ENCODE data around the gene EHD1. TPM values are rescaled to one million over a fixed set of nuclear protein-coding genes. Genes with fewer than 3 reads are reported as not detected.

Gene EHD1
- total and polyA plus RNA-seq, 5 experiments from 2014 or later = 137 to 226 (median 164) TPM

DNA sequence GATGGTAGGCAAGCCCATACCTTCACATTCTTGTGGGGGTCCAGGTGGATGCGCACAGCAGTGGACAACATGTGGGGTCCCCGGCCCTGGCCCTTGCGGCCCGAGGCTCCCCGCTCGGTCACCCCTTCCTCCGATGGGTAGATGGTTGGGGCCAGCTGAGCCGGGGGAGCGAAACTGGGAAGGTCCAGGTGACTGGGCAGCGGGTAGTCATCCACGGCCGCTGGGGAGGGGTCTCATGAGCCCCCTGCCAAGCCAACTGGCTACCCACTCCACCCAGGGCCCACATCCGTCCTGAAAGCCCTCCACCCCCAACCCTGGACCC, 27.9 kb upstream of the EHD1 start:
- Mint-ChIP-seq H3K27me3 (no peaks in the 10 kb centered on the region), H3K4me3 (no peak overlapping the region), H3K27ac (no peak overlapping the region), H3K4me1 (peaks cover 3 to 7% (median 6%) of the 10 kb centered on the region in 4 donors), H3K36me3 (peaks cover 0 to 53% (median 2%) of the 10 kb centered on the region in 3 donors), H3K9me3 (no peaks in the 10 kb centered on the region)
- ATAC-seq (no peak), DNase-seq (no peak)
- POLR2A ChIA-PET = no interaction called here

DNA sequence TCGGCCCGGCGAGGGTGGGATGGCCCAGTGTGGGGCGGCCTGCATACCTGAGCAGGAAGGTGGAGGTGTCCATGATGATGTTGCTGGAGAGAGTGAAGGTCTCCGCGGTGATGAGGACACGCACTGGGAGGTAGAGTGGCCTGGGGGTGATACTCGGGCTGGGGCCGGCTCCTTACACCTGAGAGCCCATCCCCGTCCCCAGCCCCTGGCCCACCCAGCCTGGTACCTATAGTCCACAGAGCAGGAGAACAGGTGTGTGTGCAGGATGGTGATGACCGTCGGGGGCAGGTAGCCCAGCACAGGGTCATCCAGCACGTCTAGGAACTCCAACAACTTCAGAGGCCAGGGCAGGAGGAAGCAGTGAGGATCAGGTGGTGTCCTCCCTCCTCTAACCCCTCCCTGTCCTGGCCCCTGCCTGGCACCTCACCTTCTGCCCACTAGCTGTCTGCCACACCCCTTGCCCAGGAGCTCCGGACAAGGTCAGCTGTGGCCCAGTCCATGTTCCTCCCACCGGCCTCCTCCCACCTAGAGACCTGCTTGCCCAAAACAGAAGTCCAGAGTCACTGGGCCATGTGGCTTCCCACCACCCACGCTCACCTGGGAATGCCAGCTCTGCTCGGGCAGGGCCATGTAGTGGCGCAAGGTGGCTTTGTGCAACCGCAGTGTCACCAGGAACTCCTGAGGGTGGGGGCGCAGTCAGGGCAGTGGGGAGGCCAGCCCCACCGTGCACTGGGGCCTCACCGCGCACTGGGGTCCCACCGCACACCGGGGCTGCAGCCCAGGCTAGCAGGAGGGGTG, 27.3 kb upstream of the EHD1 start:
- POLR2A ChIA-PET = no interaction called here
- H3K4me3 Mint-ChIP-seq = no peak overlapping the region
- no peaks in the 10 kb centered on the region for H3K27me3 Mint-ChIP-seq
- peaks cover 4 to 8% (median 6%) of the 10 kb centered on the region in 4 donors for H3K4me1 Mint-ChIP-seq
- no peak overlapping the region for H3K27ac Mint-ChIP-seq
- ATAC-seq = no peak
- H3K9me3 Mint-ChIP-seq = no peaks in the 10 kb centered on the region
- H3K36me3 Mint-ChIP-seq = peaks cover 0 to 50% (median 2%) of the 10 kb centered on the region in 3 donors
- DNase-seq = no peak

DNA sequence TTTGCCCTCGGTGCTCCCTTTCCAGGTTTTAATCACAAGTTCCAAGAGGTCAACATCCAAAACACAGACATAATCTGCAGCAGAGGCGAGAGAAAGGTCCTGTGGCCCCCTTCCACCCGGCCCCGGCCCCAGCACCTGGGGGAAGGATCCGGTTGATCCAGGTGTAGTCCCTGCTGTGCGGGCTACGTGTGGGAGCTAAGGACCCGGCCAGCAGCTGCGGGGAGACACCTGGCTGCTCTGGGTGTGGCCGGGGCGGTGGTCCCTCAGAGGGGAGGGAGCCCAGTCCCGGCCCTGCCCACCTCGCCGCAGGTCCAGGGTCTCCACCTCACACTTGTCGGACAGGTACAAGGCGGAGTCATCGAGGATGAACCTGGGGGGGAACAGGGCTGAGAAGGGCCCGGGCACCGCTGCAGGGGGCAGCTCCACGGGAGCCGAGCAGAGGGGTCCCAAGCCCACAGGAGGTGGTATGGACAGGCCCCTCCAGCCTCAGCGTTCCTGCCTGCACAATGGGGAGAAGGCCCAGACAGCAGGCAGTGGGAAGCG, 24.9 kb upstream of the EHD1 start:
- ATAC-seq (no peak), DNase-seq (no peak)
- Mint-ChIP-seq H3K27me3 (no peaks in the 10 kb centered on the region), H3K27ac (no peak overlapping the region), H3K4me1 (peaks cover 9 to 19% (median 11%) of the 10 kb centered on the region in 4 donors), H3K9me3 (no peaks in the 10 kb centered on the region), H3K4me3 (no peak overlapping the region), H3K36me3 (peaks cover 0 to 55% (median 8%) of the 10 kb centered on the region in 3 donors)
- POLR2A ChIA-PET = no interaction called here

DNA sequence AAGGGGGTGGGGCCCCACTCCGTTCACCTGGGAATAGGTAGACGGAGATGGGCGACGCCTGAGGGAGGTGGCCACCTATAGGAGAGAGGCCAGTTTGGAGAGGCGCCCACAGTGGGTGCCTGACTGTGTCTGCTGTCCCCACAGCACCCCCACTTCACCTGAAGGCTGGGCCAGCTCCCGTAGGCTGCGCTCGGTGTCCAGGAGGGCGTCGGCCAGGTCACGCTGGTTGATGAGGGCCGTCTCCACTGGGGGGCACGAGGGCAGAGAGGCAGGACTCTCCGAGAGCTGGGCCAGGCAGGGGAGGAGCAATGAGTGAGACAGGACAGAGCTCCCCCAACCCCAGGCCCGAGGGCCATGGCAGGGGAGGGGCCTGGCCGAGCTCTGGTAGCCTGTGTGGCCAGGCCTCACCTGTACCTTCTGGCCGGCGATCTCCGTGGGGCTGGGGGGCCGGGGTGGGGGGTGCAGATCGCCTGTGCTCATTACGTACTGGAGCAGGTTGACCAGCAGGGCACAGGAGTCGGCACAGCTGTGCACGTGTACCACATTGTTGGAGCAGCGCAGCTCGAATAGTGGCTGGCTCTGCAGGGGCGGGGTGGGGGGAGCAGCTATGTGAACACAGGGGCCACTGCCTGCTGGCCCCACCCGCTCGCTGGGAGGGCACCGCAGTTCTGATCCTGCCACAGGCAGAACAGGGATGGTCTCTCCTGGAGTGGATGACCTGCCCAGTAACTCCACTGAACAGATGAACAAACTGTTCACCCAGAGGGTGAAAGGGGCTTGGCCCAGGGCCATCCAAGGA, 23.9 kb upstream of the EHD1 start:
- H3K27me3 Mint-ChIP-seq = no peaks in the 10 kb centered on the region
- DNase-seq (no peak), ATAC-seq (no peak)
- POLR2A ChIA-PET = interaction anchor here (0.9 to 1.2 kb wide), 3 partner anchors 10 to 22 kb away, joined by 3 to 5 read pairs (median 4); no protein-coding TSS in a partner anchor
- peaks cover 9 to 19% (median 11%) of the 10 kb centered on the region in 4 donors for H3K4me1 Mint-ChIP-seq
- H3K27ac Mint-ChIP-seq = peak overlapping the region in 3 of 10 donors; percentile 81 to 91 (median 87)
- no peaks in the 10 kb centered on the region for H3K9me3 Mint-ChIP-seq
- H3K4me3 Mint-ChIP-seq = no peak overlapping the region
- H3K36me3 Mint-ChIP-seq = peaks cover 0 to 54% (median 6%) of the 10 kb centered on the region in 3 donors

DNA sequence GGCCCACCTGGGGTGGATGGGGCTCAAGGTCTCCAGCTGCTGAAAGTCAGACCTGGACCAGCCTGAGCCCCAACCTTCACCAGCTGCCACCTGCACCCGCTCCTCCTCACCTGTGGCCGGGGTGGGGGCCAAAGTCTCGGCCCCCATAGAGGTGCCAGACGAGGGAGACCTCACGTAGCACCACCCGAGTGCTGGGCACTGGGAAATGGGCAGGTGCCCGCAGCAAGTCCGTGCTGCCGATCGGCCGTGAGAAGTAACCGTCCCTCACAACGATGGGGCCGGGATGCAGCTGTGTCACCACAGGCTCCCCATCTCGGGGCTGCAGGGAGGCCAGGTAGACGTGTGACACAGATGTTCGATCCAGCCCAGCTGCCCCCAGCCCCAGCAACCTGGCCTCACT, 22.4 kb upstream of the EHD1 start:
- no peaks in the 10 kb centered on the region for H3K9me3 Mint-ChIP-seq
- H3K36me3 Mint-ChIP-seq = peaks cover 0 to 63% (median 6%) of the 10 kb centered on the region in 3 donors
- ATAC-seq (peak in 1 of 2 donors; percentile 4), DNase-seq (no peak)
- H3K27me3 Mint-ChIP-seq = no peaks in the 10 kb centered on the region
- H3K4me3 Mint-ChIP-seq = no peak overlapping the region
- POLR2A ChIA-PET = interaction anchor here (45.7 kb wide), 1 partner anchor 44 kb away, joined by 2449 read pairs; the partner anchor contains the start of gene CDC42BPG
- peak overlapping the region in 2 of 10 donors; percentile 25 to 53 for H3K27ac Mint-ChIP-seq
- H3K4me1 Mint-ChIP-seq = peaks cover 9 to 19% (median 11%) of the 10 kb centered on the region in 4 donors

DNA sequence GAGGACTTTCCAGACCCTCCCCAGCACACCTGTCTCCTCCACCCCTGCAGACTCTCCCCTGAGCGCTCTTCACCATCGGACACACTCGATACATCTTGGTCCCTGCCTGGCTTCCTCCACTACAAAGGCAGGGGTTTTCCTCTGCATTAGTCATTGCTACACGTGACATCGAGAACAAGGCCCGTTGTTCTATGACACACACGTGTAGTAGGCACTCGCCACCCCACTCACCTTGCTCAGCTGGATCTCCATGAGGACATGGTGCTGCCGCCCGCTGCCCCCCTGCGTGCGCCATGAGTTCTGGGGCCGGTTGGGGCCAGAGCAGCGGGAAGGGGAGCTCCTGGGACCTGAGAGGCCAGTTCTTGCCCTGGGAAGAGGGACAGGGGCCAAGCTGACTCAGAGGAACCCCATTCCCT, 21.9 kb upstream of the EHD1 start:
- Mint-ChIP-seq H3K36me3 (peaks cover 0 to 63% (median 6%) of the 10 kb centered on the region in 3 donors), H3K27ac (peak overlapping the region; percentile 18 to 95 (median 82)), H3K27me3 (no peaks in the 10 kb centered on the region), H3K4me1 (peaks cover 9 to 19% (median 12%) of the 10 kb centered on the region in 4 donors), H3K9me3 (no peaks in the 10 kb centered on the region), H3K4me3 (peak overlapping the region in 7 of 10 donors; percentile 4 to 77 (median 40))
- POLR2A ChIA-PET = interaction anchor here (0.7 to 45.7 kb wide), 2 partner anchors 22 to 44 kb away, joined by 4 to 2449 read pairs; partner anchors contain the start of genes CDC42BPG and EHD1
- peak; percentile 87 to 98 for ATAC-seq
- peak in 7 of 10 donors; percentile 34 to 80 (median 44) for DNase-seq

DNA sequence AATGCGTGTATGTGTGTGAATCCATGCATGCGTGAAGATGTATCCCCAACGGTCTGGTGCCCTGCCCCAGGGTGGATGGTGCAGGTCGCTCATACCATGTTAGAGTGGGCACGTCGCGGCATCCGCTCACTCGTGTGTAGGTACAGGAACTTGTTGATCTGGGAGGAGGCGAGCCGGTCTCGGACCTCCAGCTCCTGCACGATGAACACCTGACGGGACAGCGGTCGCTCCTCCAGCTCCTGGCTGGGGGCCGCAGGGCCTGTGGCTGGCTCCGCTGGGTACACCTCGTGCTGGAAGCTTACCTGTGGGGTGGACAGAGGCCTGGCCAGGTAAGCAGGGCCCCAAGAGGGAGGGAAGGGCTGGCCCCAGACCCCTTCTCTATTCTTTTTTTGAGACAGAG, 20.1 kb upstream of the EHD1 start:
- POLR2A ChIA-PET = interaction anchor here (45.7 kb wide), 1 partner anchor 42 kb away, joined by 2449 read pairs; the partner anchor contains the start of gene CDC42BPG
- peaks cover 12 to 25% (median 15%) of the 10 kb centered on the region in 4 donors for H3K4me1 Mint-ChIP-seq
- H3K4me3 Mint-ChIP-seq = no peak overlapping the region
- H3K27ac Mint-ChIP-seq = peak overlapping the region in 1 of 10 donors; percentile 79
- H3K36me3 Mint-ChIP-seq = peaks cover 0 to 51% (median 6%) of the 10 kb centered on the region in 3 donors
- no peak for DNase-seq
- H3K27me3 Mint-ChIP-seq = no peaks in the 10 kb centered on the region
- H3K9me3 Mint-ChIP-seq = no peaks in the 10 kb centered on the region
- ATAC-seq = no peak

DNA sequence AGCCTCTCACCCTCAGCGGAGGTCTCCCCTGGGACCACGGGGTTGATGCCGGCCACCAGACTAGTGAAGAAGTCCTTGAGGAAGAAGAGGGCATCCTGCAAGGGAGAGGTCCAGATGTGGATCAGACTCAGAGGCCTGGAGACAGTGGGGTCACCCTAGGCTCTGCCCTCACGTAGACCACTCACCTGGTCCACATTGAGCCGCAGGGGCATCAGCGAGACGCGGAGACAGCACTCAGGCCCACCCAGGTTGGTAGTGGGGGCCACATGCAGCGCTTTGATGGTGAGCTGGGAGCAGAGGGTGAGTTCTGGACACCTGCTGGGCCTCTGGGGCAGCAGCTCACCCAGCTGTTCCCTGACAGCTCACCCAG, 19.6 kb upstream of the EHD1 start:
- Mint-ChIP-seq H3K4me3 (no peak overlapping the region), H3K36me3 (peaks cover 0 to 50% (median 6%) of the 10 kb centered on the region in 3 donors), H3K9me3 (no peaks in the 10 kb centered on the region), H3K27me3 (no peaks in the 10 kb centered on the region), H3K27ac (peak overlapping the region in 1 of 10 donors; percentile 79), H3K4me1 (peaks cover 12 to 25% (median 15%) of the 10 kb centered on the region in 4 donors)
- DNase-seq = no peak
- no peak for ATAC-seq
- POLR2A ChIA-PET = interaction anchor here (45.7 kb wide), 1 partner anchor 42 kb away, joined by 2449 read pairs; the partner anchor contains the start of gene CDC42BPG

DNA sequence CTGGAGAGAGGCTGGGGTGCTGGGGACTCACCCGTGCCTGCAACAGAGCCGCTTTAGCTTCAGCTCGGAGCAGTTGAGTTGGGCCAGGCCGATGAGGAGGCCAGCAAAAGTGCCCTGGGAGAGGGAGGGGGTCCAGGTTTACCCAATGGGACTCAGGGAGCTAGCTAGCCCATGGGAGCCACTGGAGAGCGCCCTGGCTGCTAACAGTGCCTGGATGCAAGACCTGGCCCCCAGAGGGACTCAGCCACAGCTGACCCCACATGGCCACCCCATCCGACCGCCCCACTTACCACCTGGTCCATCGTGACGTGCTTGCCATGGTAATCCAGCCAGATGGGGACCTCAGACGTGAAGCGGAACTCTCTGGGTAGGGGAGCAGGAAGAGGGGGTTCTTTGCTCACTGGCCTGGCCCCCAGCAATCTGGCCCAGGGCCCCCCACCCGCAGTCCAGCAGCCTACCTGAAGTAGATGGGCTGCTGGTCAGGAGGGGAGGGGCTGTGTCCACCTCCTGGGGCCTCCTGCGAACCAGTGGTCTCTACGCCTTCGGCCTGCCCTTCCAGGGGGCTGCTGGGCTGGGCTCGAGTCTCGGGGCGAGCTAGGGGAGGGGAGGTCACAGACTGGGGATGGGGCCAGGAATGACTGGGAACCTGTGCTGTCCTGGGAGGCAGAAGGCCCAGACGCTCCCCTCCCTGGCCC, 19.1 kb upstream of the EHD1 start:
- ATAC-seq (no peak), DNase-seq (no peak)
- Mint-ChIP-seq H3K27me3 (no peaks in the 10 kb centered on the region), H3K4me3 (no peak overlapping the region), H3K36me3 (peaks cover 0 to 48% (median 6%) of the 10 kb centered on the region in 3 donors), H3K9me3 (no peaks in the 10 kb centered on the region), H3K4me1 (peaks cover 14 to 25% (median 15%) of the 10 kb centered on the region in 4 donors), H3K27ac (peak overlapping the region in 1 of 10 donors; percentile 48)
- POLR2A ChIA-PET = interaction anchor here (45.7 kb wide), 1 partner anchor 41 kb away, joined by 2449 read pairs; the partner anchor contains the start of gene CDC42BPG

DNA sequence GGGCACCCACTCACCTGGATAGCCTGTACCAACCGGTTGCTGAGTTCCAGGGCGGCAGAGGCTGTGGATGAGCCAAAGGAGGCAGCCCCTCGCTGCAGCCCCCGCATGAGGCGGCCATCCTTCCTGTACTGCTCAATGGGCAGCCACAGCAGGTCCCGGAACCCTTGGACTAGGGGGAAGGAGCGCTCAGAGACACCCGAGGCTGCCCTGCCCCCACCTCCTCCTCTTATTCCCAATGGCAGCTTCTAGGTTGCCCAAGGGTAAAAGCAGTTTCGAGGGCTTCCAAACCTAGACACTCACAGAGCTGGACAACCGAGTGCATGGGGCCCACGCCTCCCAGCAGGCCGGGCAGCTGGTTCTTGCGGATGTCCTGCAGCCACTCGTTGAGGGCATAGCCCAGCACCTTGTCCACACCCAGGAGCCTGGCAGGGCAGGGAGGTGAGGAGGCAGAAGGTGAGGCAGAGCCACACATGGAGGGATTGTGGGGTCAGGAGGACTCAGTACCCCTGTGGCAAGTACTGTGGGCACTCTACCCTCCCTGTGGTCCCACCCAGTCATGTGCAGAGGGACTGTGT, 18.1 kb upstream of the EHD1 start:
- POLR2A ChIA-PET = interaction anchor here (0.6 to 45.7 kb wide), 2 partner anchors 40 to 210 kb away, joined by 4 to 2449 read pairs; partner anchors contain the start of gene CDC42BPG
- Mint-ChIP-seq H3K4me3 (no peak overlapping the region), H3K27me3 (no peaks in the 10 kb centered on the region), H3K9me3 (no peaks in the 10 kb centered on the region), H3K4me1 (peaks cover 14 to 21% (median 16%) of the 10 kb centered on the region in 4 donors), H3K36me3 (peaks cover 0 to 42% (median 6%) of the 10 kb centered on the region in 3 donors), H3K27ac (peak overlapping the region in 2 of 10 donors; percentile 28 to 76)
- DNase-seq (no peak), ATAC-seq (no peak)

DNA sequence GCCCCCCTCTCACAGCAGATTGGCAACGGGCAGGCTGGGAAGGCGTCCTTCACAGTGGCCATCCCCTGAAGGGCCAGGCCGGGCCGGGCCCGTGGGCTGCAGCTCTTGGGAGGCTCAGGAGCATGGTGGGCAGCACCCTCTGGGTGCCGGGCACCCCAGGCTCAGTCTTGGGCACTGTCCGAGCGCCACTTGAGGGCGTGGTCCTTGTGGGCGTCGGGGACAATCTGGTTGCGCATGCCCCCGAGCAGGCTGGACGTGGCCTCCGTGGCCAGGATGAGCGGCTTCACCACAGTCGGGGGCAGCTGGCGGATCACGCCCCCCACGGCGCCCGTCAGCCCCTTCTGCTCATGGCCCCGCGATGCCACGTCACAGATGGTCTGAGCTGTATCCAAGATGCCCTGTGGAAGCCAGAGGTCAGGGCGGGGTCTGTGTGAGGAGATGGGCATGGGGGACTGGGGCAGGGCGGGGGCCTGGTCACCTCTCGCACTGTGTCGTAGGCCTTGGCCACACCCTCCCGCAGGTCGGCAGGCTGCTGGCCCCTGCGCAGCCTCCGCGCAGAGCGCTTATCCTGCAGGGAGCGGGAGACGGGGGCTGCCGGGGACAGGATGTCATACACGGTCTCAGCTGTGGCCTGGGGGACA, 16.5 kb upstream of the EHD1 start:
- DNase-seq = no peak
- POLR2A ChIA-PET = interaction anchor here (0.8 to 45.7 kb wide), 4 partner anchors 10 to 39 kb away, joined by 3 to 2449 read pairs (median 9); partner anchors contain the start of genes CDC42BPG and EHD1
- no peaks in the 10 kb centered on the region for H3K9me3 Mint-ChIP-seq
- peak overlapping the region in 1 of 10 donors; percentile 76 for H3K27ac Mint-ChIP-seq
- H3K4me1 Mint-ChIP-seq = peaks cover 7 to 12% (median 10%) of the 10 kb centered on the region in 4 donors
- no peak overlapping the region for H3K4me3 Mint-ChIP-seq
- H3K36me3 Mint-ChIP-seq = peaks cover 0 to 32% (median 3%) of the 10 kb centered on the region in 3 donors
- H3K27me3 Mint-ChIP-seq = no peaks in the 10 kb centered on the region
- no peak for ATAC-seq
